WTC11 (cell line): Measurements from ENCODE around the gene SARS1.

Experiments used
- CTCF ChIP-seq: fragments of 200-600 bp; IDR thresholded peaks from 2 replicates; pipeline ENCODE4 v1.8.0; 2022; ENCODE audit warnings: antibody characterized with exemption
- MAX ChIP-seq: sonication (generic); formaldehyde crosslinking; IDR thresholded peaks from 2 replicates; pipeline ENCODE4 v1.8.0; 2022; ENCODE audit warnings: mild to moderate bottlenecking, missing genetic modification reagents

- TF ChIP-seq MAX (no peak), CTCF (no peak)
Observed at GRCh38 chr1:109257682-109258421, 44.1 kb downstream of the SARS1 start.
